HG03575 (cell line): ENCODE results near the gene ALDH1L1.

Source experiments
- ATAC-seq: cut with Tn5 transposase; IDR thresholded peaks from one replicate; pipeline ENCODE4 v1.9.1; 2021; ENCODE audit not compliant: unreplicated experiment, insufficient number of reproducible peaks, low FRiP score; ENCODE audit errors: extremely low read depth

The ALDH1L1 gene

GRCh38 chr3:126158016-126158911, 22.1 kb downstream of the ALDH1L1 start:
- no peak for ATAC-seq

- no peak for ATAC-seq
These were observed 23.2 kb downstream of the ALDH1L1 start for GRCh38 chr3:126157083-126157768.

DNA sequence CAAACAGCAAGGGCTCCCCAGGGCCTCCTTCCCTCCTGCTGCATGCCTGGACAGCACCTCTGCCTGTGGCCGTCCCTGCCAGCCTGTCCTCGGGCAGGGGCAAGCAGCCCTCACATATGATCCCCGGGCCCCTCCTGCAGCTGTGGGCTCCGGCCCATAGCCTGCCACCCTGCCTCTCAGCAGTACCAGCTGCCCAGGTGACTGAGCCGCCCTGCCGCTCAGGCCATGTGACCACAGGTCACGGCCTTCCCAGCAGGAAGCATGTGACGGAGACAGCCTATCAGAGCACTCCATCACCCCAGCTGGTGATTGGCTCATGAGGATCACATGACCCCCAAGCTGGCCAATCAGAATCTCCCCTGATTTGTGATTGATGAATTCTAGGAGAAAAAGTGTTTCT, 23.9 kb downstream of the ALDH1L1 start:
- ATAC-seq = no peak

- no peak for ATAC-seq
These were observed 24.6 kb downstream of the ALDH1L1 start for GRCh38 chr3:126155819-126156218.

GRCh38 chr3:126155280-126155640, 25.1 kb downstream of the ALDH1L1 start:
- ATAC-seq = no peak

- no peak for ATAC-seq
These were observed 25.8 kb downstream of the ALDH1L1 start for GRCh38 chr3:126154391-126155279.

- ATAC-seq = no peak
These were observed 26.6 kb downstream of the ALDH1L1 start for GRCh38 chr3:126153695-126154360.

GRCh38 chr3:126152901-126153694, 27.3 kb downstream of the ALDH1L1 start:
- ATAC-seq = no peak

DNA sequence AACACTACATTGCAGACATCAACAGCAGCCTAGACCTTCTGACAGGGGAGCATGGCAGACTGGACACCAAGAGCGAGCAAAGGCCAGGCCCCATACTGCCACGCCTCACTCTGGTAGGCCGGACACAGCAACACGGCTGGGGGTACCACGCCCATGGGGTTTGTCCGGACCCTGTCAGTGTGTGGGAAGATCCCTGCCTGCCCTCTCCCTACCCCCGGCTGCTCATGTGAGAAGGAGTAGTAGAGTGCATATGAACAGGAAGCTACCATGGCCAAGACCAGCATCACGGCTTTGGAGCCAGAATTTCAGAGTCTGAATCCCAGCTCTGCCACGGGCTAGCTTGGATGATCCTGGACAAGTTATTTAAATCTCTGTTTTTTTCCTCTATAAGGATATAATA, 27.9 kb downstream of the ALDH1L1 start:
- no peak for ATAC-seq

- no peak for ATAC-seq
These were observed 28.7 kb downstream of the ALDH1L1 start for GRCh38 chr3:126151562-126152302.

- no peak for ATAC-seq
These were observed 30.3 kb downstream of the ALDH1L1 start for GRCh38 chr3:126149960-126150515.

GRCh38 chr3:126149256-126149902, 31.0 kb downstream of the ALDH1L1 start:
- ATAC-seq = no peak

- ATAC-seq = no peak
These were observed 32.3 kb downstream of the ALDH1L1 start for GRCh38 chr3:126147932-126148683.

DNA sequence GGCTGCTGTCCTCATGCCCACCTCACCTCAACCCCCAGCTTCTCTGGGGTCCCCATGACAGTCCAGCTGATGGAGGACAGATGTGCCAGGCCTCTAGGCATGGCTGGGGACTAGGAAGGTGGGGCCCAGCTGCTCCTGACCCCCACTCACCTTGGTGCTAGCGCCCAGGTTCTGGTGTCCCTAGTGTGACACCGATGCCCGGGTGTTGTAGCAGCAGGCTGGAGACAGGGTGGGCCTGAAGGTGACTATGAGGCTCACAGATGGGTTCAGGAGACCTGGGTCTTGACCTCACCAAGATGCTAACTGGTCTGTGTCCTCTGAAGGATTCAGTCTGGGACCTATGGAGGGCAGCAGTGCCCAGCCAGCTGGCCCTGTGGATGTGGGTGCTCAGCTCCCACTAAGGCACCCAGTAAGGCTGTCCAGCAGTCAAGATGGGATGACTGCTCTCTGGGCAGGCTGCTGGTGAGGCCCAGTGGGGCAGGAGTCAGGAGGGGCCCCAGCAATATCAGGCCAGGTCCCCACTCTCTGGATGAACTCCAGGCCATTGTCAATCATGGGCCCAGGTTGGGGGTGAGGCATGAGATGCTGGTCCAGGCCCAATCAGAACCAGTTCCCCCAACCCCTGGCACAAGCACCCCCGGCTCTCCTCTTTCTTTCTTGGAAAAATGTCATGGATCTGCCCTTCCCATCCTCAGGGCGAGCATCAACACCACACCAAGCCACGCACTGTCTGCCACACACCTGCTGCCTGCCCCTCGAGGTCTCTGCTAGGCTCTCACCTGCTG, 33.0 kb downstream of the ALDH1L1 start:
- no peak for ATAC-seq

DNA sequence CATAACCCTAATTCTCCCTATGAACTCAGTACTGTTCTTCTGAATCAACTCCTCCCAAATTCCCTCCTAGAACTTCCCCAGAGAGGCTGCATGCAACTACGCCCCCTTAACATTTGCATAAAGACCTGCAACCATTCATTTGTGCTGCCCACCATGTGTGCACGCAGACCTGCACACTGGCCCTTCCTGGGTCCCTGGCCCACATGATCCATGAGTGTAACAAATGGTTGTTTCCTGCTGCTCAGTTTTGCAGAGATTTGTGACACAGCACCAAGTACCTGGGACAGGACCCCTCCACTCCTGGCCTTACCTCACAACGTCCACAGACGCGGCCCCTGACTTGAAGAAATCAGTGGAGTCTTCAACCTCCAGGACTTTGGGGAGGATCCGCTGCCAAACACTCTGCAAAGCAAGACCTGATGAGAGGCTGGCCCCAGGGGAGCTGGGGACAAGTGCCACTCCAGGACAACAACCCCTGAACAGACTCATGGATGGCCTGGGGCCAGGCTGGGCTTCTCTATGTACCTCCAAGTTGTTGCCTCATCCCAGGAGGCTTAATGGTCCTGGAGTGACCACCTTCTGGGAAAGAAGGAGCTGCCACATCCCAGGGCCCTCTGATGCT, 33.8 kb downstream of the ALDH1L1 start:
- ATAC-seq = no peak
